Peyer's patch (tissue), 4 donors: ENCODE measurements around the gene PRR33. TPM values are rescaled to one million over a fixed set of nuclear protein-coding genes. Genes with fewer than 3 reads are reported as not detected.

Experiments
- DNase-seq, 3 donors: peaks; one replicate each; pipeline ENCODE4 v3.0.0-alpha.2; 2017 to 2019
- H3K27ac ChIP-seq, 4 donors: fragments of 200-600 bp; sonication (generic); one replicate each; pipeline ENCODE4 v1.5.1; 2016 to 2019
- H3K27me3 ChIP-seq, 2 donors: fragments of 200-600 bp; sonication (generic); one replicate each; pipeline ENCODE4 v1.5.1; 2019
- H3K36me3 ChIP-seq, 3 donors: fragments of 200-600 bp; sonication (generic); one replicate each; pipeline ENCODE4 v1.5.1; 2016 to 2019
- H3K4me1 ChIP-seq, 4 donors: fragments of 200-600 bp; sonication (generic); one replicate each; pipeline ENCODE4 v1.5.1; 2016 to 2019
- H3K4me3 ChIP-seq, 4 donors: fragments of 200-600 bp; sonication (generic); 1 replicate in 3 of 4; 2 replicates in 1 of 4; pipeline ENCODE4 v1.5.1; 2016 to 2019; ENCODE audit warnings: mild to moderate bottlenecking in 1 of 4
- H3K9me3 ChIP-seq, 4 donors: fragments of 200-600 bp; sonication (generic); one replicate each; pipeline ENCODE4 v1.5.1; 2016 to 2019; ENCODE audit warnings: mild to moderate bottlenecking in 1 of 4
- CTCF ChIP-seq, 6 experiments: fragments of 450-650 bp in 4 of 6; fragments of 200-600 bp in 2 of 6; sonication (generic) in 1 of 6; IDR thresholded peaks; one replicate each; pipeline ENCODE4 v1.5.1; 2017 to 2019; ENCODE audit warnings: antibody characterized with exemption in 6 of 6, mild to moderate bottlenecking in 3 of 6, moderate library complexity in 1 of 6
- POLR2A ChIP-seq, 2 donors: fragments of 450-650 bp; IDR thresholded peaks; one replicate each; pipeline ENCODE4 v1.5.1; 2017; ENCODE audit warnings: antibody characterized with exemption in 2 of 2, mild to moderate bottlenecking in 2 of 2, moderate library complexity in 2 of 2
- total RNA-seq, 4 donors: library from RNA; depleted of rRNA; stranded (reverse); fragments of >200 nt; gene quantifications; one replicate each; pipeline ENCODE4 v1.1.0, GENCODE V29; 2016

Gene PRR33
- total RNA-seq, 4 donors from 2014 or later, result not detected

DNA sequence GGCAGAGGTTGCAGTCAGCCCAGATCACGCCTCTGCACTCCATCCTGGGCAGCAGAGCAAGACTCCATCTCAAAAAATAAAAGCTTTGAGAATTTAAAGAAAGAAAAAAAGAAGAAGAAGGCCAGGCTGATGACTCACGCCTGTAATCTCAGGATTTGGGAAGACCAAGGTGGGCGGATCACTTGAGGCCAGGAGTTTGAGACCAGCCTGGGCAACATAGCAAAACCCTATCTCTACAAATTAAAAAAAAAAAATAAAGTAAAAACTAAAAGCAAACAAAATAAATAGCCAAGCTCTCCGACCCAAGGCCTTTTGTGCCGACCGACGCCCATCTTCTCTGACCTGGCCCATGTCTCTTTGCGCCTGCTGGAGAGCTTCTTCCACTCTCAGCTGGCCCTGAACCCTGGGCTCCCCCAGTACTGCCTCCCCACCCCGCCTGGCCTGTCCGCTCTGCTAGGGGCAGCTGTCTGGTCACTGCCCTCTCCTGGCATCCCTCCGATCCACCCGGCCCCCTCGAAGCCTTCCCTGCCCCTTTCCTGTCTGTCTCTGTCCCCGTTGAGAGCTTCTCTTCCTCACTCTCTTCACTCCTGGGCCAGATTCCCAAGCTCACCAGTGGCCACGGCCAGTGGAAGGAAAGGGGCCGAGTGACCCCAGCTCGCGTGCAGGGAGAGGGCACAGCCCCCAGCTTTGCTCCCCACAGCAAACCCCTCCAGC lies 43.6 kb downstream of the PRR33 start:
- Histone ChIP-seq H3K27me3 (no peaks in the 10 kb centered on the region), H3K36me3 (no peaks in the 10 kb centered on the region), H3K27ac (no peak overlapping the region), H3K9me3 (no peaks in the 10 kb centered on the region), H3K4me1 (peaks cover 0 to 46% (median 35%) of the 10 kb centered on the region in 4 donors), H3K4me3 (no peak overlapping the region)
- DNase-seq, result no peak
- no peak for TF ChIP-seq POLR2A (IDR thresholded peaks at IDR 0.05)

DNA sequence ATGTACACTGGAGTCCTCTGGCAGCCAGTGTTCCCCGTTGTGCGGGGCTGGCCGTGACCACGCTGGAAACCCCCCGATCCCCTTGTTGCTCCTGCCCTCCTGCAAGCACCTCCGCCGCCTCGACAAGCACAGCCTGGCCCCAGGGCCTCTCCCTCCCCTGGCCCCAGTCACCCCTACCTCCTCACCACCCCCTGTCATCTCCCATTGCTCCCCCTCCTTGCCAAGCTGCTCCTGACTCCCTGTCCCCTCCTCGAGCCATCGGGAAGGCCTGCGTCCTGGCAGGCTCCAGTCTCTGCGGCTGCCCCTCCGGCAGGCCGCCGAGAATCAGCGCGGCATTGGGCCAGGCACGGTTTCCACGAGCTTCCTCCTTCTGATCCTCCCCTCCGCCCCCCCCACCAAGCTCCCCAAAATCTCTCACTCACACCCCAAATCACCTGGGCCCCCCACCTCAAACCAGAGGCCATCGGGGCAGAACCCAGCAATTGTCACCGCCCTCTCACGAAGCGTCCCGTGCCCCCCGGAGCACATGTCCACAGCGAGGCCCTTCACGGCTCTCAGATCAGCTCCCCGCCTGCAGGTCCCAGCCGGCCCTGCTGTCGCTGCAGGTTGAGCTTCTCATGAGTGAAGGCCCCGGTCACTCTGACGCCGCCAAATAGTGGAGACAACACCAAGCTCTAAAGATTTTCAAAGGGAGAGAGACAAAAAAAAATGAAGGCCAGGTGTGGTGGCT lies 44.5 kb downstream of the PRR33 start:
- Histone ChIP-seq H3K9me3 (no peaks in the 10 kb centered on the region), H3K36me3 (no peaks in the 10 kb centered on the region), H3K4me3 (no peak overlapping the region), H3K4me1 (peaks cover 0 to 42% (median 30%) of the 10 kb centered on the region in 4 donors), H3K27me3 (no peaks in the 10 kb centered on the region), H3K27ac (no peak overlapping the region)
- DNase-seq, result no peak
- TF ChIP-seq CTCF (IDR thresholded peaks at IDR 0.05) (no peak), POLR2A (IDR thresholded peaks at IDR 0.05) (no peak)

- no peak for DNase-seq
- Histone ChIP-seq H3K4me1 (peaks cover 0 to 36% (median 26%) of the 10 kb centered on the region in 4 donors), H3K4me3 (no peak overlapping the region), H3K27me3 (no peaks in the 10 kb centered on the region), H3K9me3 (no peaks in the 10 kb centered on the region), H3K27ac (peak overlapping the region in 1 of 4 donors; percentile 14), H3K36me3 (no peaks in the 10 kb centered on the region)
- TF ChIP-seq CTCF (IDR thresholded peaks at IDR 0.05), result no peak
- TF ChIP-seq POLR2A (IDR thresholded peaks at IDR 0.05), result no peak
Observed at GRCh38 chr11:1846453-1846932, 45.2 kb downstream of the PRR33 start.

DNA sequence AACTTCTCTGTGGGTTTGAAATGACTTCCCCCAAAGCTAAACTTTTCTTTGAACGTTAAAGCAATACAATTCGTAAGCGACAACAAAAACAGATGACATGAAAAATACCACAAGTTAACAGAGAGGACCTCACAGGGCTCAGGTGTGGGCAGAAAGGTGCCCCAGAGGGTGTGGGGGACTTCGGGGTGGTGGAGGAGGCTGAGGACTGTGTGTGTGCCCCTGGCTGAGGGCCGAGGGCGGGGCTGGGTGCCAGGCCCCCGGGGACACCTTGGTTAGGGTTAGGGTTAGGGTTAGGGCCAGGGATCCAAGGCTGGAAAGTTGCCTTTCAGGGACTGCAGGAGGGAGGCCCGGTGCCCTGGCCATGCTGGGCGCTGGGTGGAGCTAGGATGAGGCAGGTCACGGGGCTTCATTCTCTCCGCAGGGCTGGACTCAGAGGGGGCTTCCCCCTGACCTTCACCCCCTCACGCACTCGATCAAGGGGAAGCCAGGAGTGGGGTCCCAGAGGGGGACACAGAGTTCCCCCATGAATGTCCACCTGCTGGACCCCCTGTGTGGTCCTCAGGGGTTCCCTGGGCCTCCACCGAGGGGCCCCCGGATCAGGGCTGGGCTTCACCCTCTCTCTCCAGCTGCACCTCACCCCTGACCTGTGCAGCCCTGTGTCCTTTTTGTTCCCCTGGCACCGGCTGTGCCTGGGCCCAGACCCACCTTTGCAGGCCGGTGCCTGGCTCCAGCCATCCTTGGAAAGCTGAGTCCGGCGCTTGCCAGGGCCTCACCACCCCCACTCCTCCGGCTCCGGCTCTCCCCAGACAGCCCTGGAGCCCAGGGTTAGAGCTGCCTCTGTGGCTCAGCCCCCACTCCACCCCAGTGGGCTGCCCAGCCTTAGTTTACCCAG lies 45.9 kb downstream of the PRR33 start:
- H3K9me3 ChIP-seq, result no peaks in the 10 kb centered on the region
- peaks cover 0 to 35% (median 25%) of the 10 kb centered on the region in 4 donors for H3K4me1 ChIP-seq
- DNase-seq, result no peak
- peak overlapping the region in 2 of 4 donors; percentile 14 to 61 for H3K27ac ChIP-seq
- no peaks in the 10 kb centered on the region for H3K36me3 ChIP-seq
- no peaks in the 10 kb centered on the region for H3K27me3 ChIP-seq
- no peak overlapping the region for H3K4me3 ChIP-seq
- TF ChIP-seq POLR2A (IDR thresholded peaks at IDR 0.05), result no peak
- TF ChIP-seq CTCF (IDR thresholded peaks at IDR 0.05), result no peak

GRCh38 chr11:1845095-1845429 lies 46.6 kb downstream of the PRR33 start:
- no peak overlapping the region for H3K4me3 ChIP-seq
- H3K9me3 ChIP-seq, result no peaks in the 10 kb centered on the region
- H3K27ac ChIP-seq, result peak overlapping the region; percentile 14 to 61 (median 46)
- peaks cover 0 to 42% (median 24%) of the 10 kb centered on the region in 4 donors for H3K4me1 ChIP-seq
- TF ChIP-seq POLR2A (IDR thresholded peaks at IDR 0.05) (no peak), CTCF (IDR thresholded peaks at IDR 0.05) (no peak)
- H3K27me3 ChIP-seq, result no peaks in the 10 kb centered on the region
- no peaks in the 10 kb centered on the region for H3K36me3 ChIP-seq
- no peak for DNase-seq
